ENCODE measurements around the gene EHBP1.

Gene EHBP1

GRCh38 chr2:62844311-62845090 is 139.0 kb downstream of the EHBP1 start:
- H4K20me1 ChIP-seq (ENCODE audit: insufficient read depth) = no peaks in the 10 kb centered on the region
- TF ChIP-seq, protein P1, sequence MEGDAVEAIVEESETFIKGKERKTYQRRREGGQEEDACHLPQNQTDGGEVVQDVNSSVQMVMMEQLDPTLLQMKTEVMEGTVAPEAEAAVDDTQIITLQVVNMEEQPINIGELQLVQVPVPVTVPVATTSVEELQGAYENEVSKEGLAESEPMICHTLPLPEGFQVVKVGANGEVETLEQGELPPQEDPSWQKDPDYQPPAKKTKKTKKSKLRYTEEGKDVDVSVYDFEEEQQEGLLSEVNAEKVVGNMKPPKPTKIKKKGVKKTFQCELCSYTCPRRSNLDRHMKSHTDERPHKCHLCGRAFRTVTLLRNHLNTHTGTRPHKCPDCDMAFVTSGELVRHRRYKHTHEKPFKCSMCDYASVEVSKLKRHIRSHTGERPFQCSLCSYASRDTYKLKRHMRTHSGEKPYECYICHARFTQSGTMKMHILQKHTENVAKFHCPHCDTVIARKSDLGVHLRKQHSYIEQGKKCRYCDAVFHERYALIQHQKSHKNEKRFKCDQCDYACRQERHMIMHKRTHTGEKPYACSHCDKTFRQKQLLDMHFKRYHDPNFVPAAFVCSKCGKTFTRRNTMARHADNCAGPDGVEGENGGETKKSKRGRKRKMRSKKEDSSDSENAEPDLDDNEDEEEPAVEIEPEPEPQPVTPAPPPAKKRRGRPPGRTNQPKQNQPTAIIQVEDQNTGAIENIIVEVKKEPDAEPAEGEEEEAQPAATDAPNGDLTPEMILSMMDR (conservative IDR thresholded peaks at IDR 0.05; ENCODE audit: low read depth, low read length) = no peak
- no peaks in the 10 kb centered on the region for H3K27me3 ChIP-seq (ENCODE audit: insufficient read depth, low read depth)
- H3K4me2 ChIP-seq = no peak overlapping the region
- no peaks in the 10 kb centered on the region for H3K36me3 ChIP-seq (ENCODE audit: insufficient read depth)
- H2AFZ ChIP-seq (ENCODE audit: low read depth) = no peak overlapping the region
- H3K4me3 ChIP-seq (IDR thresholded peaks at IDR 0.05; ENCODE audit: insufficient read depth, low read depth, low read length) = no peak overlapping the region
- H3K4me1 ChIP-seq (ENCODE audit: low read depth, poor library complexity, severe bottlenecking) = no peaks in the 10 kb centered on the region
- no peak overlapping the region for H3K27ac ChIP-seq
- H3K9ac ChIP-seq = no peak overlapping the region
- no peaks in the 10 kb centered on the region for H3K79me2 ChIP-seq (ENCODE audit: insufficient read depth, low read depth)

DNA sequence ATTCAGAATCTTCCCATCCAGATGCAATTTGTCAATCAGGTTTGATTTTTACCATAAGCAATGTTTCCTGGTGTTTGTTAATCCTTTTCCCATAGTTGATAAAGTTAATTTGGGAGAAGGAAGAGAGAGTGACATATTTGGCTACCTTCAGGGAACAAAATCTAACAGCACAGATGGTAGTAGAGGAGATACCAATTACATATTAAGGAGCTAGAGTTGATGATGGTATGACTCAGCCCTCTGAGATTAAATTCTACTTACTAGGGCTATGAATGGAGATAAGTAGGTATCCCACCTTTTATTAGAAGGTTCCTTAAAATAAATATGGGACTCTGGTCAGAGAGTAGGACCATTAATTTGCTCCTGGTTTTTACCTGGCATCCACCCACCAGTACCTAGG is 139.7 kb downstream of the EHBP1 start:
- no peak overlapping the region for H2AFZ ChIP-seq (ENCODE audit: low read depth)
- TF ChIP-seq, protein P1 (conservative IDR thresholded peaks at IDR 0.05; ENCODE audit: low read depth, low read length) = no peak
- H3K27ac ChIP-seq = no peak overlapping the region
- H3K27me3 ChIP-seq (ENCODE audit: insufficient read depth, low read depth) = no peaks in the 10 kb centered on the region
- no peak overlapping the region for H3K9ac ChIP-seq
- H3K4me1 ChIP-seq (ENCODE audit: low read depth, poor library complexity, severe bottlenecking) = no peaks in the 10 kb centered on the region
- H4K20me1 ChIP-seq (ENCODE audit: insufficient read depth) = no peaks in the 10 kb centered on the region
- H3K4me3 ChIP-seq (IDR thresholded peaks at IDR 0.05; ENCODE audit: insufficient read depth, low read depth, low read length) = no peak overlapping the region
- H3K4me2 ChIP-seq = no peak overlapping the region
- no peaks in the 10 kb centered on the region for H3K79me2 ChIP-seq (ENCODE audit: insufficient read depth, low read depth)
- H3K36me3 ChIP-seq (ENCODE audit: insufficient read depth) = no peaks in the 10 kb centered on the region

GRCh38 chr2:62852254-62852653 is 146.7 kb downstream of the EHBP1 start:
- no peak overlapping the region for H3K4me2 ChIP-seq
- no peaks in the 10 kb centered on the region for H3K36me3 ChIP-seq (ENCODE audit: insufficient read depth)
- H3K79me2 ChIP-seq (ENCODE audit: insufficient read depth, low read depth) = no peaks in the 10 kb centered on the region
- no peaks in the 10 kb centered on the region for H3K4me1 ChIP-seq (ENCODE audit: low read depth, poor library complexity, severe bottlenecking)
- H3K9ac ChIP-seq = no peak overlapping the region
- no peaks in the 10 kb centered on the region for H4K20me1 ChIP-seq (ENCODE audit: insufficient read depth)
- H3K4me3 ChIP-seq (IDR thresholded peaks at IDR 0.05; ENCODE audit: insufficient read depth, low read depth, low read length) = no peak overlapping the region
- TF ChIP-seq, protein P1 (conservative IDR thresholded peaks at IDR 0.05; ENCODE audit: low read depth, low read length) = no peak
- H2AFZ ChIP-seq (ENCODE audit: low read depth) = no peak overlapping the region
- no peak overlapping the region for H3K27ac ChIP-seq
- no peaks in the 10 kb centered on the region for H3K27me3 ChIP-seq (ENCODE audit: insufficient read depth, low read depth)

DNA sequence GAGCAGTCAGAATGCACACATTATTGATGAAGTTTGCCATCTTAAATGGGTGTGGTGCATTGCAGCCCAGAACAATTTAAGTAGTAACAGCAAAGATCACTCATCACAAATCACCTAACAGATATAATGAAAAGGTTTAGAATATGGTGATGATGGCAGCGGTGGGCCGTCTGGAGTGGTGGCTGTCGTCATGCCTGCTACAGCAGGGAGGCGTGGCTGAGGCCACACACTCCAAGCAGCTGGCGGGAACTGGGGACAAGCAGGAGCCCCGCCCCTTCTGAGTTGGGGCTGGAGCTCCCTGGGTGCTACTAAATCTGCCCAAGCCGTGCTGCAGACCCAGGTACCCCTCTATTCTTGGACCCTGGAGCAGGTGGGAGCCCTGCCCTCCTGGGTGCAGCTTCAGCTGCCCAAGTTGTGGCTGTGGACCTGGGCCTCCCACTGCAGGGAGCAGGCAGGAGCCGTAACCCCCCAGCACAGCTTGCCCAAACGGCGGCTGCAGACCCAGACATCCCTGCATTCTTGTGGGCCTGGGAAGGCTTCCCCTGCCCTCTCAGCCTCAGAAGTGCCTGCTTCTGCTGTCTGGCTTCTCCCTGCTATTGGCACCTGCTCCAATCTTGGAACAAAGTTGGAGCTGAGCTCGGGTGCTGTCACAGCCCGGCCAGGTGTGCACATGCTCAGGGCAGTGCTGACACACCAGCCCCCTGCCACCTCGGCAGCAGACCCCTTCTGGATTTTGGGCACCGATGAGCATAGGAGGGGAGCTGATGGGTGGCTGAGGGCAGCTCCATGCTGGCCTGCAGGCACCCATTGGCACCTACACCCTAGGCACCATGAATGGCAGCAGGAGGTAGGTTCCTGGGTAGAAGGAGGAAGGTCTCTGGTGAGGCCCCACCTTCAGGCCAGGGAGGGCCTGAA is 149.3 kb downstream of the EHBP1 start:
- Histone ChIP-seq H3K4me1 (ENCODE audit: low read depth, poor library complexity, severe bottlenecking) (no peaks in the 10 kb centered on the region), H3K27me3 (ENCODE audit: insufficient read depth, low read depth) (no peaks in the 10 kb centered on the region), H3K27ac (no peak overlapping the region), H3K9ac (no peak overlapping the region), H3K79me2 (ENCODE audit: insufficient read depth, low read depth) (no peaks in the 10 kb centered on the region), H3K36me3 (ENCODE audit: insufficient read depth) (no peaks in the 10 kb centered on the region), H2AFZ (ENCODE audit: low read depth) (no peak overlapping the region), H4K20me1 (ENCODE audit: insufficient read depth) (no peaks in the 10 kb centered on the region), H3K4me3 (IDR thresholded peaks at IDR 0.05; ENCODE audit: insufficient read depth, low read depth, low read length) (no peak overlapping the region), H3K4me2 (no peak overlapping the region)
- TF ChIP-seq, protein P1 (conservative IDR thresholded peaks at IDR 0.05; ENCODE audit: low read depth, low read length) = no peak

Measured in KMS-11 (cell line).